GM19397 (cell line): Measurements from ENCODE around the gene MISP.
"Not testable (repeated sequence)": the region's sequence is repeated elsewhere in the genome, so short reads cannot be mapped to it uniquely, and the experiment has no call there.

ENCODE experiments used
- ATAC-seq: cut with Tn5 transposase; IDR thresholded peaks from one replicate; pipeline ENCODE4 v1.9.1; 2021; ENCODE audit warnings: mild to moderate bottlenecking, moderate library complexity; ENCODE audit not compliant: unreplicated experiment

The MISP gene

DNA sequence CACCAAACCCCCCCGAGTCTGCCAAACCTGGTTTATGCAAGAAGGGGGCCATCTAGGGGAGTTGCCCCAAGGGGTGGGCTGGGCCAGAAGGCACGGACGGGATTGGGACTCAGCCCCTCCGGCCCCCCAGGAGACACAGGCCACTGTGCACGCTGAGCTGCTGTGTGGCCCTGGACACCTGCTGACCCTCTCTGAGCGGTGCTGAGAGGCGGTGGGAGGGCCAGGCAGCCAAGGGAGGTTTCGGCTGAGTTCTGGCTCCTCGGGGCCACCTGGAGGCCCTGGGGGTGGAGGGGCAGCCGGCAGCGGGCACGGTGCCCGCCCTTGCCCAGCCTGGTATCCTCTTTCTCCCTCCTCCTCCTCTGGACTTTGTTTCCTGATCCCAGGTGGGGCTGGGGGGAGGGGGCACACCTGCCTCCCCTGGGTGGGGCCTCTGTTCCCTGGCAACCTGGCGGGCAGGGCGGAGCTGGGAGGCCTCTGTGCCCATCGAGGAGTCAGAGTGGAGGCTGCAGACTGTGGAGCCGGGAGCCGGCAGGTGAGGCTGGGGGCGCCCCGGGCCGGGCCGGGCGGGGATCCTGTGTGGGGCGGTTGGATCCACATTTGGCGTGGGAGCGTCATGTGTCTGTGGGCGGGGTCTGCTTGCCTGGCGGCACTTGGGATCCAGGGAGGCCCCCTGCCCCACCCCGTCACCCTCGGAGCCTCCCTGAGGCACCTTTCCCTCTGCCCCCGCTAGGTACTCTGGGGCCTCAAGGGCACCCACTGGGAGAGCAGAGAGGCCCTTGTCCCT lies at the start of gene MISP:
TSS of gene MISP (plus strand) at position 473 of the 784 bp plus-strand sequence. CDS start 5,835 bp downstream, outside the sequence.
- no peak for ATAC-seq

DNA sequence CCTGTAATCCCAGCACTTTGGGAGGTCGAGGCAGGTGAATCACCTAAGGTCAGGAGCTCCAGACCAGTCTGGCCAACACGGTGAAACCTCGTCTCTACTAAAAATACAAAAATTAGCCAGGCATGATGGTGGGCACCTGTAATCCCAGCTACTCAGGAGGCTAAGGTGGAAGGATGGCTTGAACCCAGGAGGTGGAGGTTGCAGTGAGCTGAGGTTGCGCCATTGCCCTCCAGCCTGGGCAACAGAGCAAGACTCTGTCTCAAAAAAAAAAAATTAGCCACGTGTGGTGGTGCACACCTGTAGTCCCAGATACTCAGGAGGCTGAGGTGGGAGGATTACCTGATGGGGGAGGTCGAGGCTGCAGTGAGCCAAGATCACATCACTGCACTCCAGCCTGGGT lies 48.1 kb upstream of the MISP start:
- not testable (repeated sequence) for ATAC-seq

GRCh38 chr19:703329-703650 lies 47.6 kb upstream of the MISP start:
- ATAC-seq, result no peak

GRCh38 chr19:703651-704446 lies 47.1 kb upstream of the MISP start:
- ATAC-seq, result no peak

- ATAC-seq, result no peak
Measured at GRCh38 chr19:704447-704741, 46.5 kb upstream of the MISP start.

- ATAC-seq, result no peak
Measured at GRCh38 chr19:708154-709143, 42.5 kb upstream of the MISP start, which contains the start of gene PALM. TSS of gene PALM (plus strand) at chr19:708935. CDS start at chr19:709147, 212 bp downstream.

DNA sequence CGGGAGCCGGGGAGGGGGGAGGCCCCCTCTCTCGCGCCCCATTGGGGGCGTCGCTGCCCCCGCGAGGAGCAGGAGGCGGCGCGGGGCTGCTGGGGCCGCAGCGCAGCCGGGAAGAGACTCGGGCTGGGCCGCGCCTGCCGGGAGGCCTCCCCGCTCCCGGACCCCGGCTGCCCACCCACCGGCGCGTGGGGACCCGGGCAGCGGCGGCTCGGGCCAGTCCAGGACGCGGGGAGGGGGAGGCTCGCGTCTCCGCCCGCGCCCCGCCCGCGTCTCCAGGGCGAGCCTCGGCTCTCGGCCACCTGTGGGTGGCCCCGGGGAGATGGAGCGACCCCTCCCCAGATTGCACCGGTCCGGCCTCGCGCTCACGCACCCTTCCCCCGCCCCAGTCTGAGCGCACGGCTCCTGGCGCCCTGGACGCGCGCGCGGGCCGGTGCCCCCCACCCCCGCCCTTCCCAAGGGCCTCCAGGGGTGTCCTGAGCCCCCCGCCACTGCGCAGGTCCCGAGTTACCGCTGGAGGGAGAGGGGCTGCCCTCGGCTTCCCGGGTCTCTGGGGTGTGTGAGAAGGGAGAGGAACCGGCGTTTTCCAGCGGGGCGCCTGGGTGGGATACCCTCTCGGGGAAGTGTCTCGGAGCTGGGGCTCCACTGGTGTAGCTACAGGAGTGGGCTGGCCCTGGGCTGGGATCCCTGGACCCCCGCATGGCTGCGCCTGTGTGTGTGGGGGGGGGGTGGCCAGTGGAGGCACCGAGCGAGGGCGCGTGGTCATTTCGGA lies 41.5 kb upstream of the MISP start:
- ATAC-seq, result no peak

DNA sequence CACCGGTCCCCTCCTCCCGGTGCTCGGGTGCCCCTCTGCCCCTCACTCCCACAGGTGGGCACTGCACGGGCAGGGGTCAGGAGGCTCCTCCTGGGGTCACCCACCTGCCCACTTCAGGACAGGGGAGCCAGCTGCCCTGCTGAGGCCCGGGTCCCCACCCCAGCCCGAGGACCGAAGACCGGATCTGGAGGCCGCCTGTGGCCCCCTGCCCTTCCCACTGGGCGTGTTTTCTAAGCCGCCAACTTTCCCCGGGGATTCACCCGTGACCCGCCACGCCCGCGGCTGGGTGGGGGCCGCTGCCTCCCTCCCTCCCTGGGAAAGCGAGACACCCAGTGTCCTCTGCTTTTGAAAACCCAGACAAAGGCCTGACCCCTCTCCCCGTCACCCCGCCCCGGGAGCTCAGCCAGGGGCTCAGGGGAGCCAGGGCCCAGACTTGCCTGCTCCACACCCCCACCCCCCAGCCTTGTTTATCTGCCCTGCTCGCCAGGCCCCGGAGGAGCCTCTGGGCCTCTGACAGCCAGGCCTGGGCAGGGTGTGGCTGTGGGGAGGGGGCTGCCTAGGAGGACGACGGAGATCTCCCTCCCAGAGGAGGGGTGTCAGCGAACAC lies 40.8 kb upstream of the MISP start:
- no peak for ATAC-seq

DNA sequence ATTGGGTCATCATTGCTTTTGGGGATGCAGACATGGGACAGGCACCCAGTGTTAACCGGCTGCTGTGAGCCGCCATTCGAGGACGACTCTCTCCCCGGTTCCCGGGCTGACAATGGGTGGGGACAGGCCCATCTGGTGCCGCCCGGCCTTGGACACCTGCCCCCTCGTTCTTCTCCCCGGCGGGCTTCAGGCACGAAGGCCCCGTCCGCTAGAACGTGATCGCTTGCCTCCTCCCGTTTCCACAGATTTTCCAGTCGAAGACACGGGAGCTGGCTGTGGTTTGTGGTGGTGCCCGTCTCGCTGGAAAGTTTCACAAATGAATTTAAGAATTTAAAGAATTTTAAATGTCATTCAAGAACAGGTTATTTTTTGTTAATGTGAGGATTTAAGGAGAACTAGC lies 40.1 kb upstream of the MISP start:
- no peak for ATAC-seq

- no peak for ATAC-seq
Measured at GRCh38 chr19:711254-711653, 39.7 kb upstream of the MISP start.

- no peak for ATAC-seq
Measured at GRCh38 chr19:715347-715746, 35.6 kb upstream of the MISP start.

GRCh38 chr19:718251-718951 lies 32.5 kb upstream of the MISP start:
- no peak for ATAC-seq

GRCh38 chr19:718991-719512 lies 31.9 kb upstream of the MISP start:
- ATAC-seq, result no peak

- ATAC-seq, result no peak
Measured at GRCh38 chr19:719636-720344, 31.1 kb upstream of the MISP start.

DNA sequence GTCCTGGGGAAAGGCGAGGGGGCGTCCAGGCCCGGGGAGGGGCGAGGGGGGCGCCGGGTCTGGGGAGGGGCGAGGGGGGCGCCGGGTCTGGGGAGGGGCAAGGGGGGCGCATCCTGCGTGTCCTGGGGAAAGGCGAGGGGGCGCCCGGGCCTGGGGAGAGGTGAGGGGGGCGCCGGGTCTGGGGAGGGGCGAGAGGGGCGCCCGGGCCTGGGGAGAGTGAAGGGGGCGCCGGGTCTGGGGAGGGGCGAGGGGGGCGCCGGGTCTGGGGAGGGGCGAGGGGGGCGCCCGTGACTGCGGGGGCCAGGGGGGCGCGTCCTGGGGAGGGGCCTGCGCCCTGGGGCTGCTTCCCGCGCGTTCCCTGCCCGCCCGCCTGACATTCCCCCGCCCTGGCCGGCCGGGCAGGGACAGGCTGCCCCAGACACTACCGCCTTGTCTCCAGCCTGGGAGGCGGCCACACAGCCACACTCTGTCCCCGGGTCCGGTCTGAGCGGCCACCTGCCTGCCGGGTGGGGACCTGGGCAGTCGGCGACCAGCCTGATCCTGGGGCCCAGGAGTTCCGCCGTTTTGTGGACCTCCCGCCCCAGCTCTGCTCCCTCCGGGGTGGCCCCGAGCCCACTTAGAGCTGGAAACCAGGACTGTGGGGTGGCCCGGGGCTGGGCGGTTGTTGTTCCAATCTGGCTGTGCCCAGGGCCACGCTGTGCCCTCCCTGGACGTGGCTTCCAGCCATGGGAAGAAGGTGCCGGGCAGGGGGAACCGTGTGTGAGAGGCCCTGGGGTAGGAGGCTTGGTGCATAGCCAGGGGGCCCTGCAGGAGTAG lies 30.4 kb upstream of the MISP start:
- ATAC-seq, result no peak

- ATAC-seq, result no peak
Measured at GRCh38 chr19:722553-723101, 28.3 kb upstream of the MISP start.

DNA sequence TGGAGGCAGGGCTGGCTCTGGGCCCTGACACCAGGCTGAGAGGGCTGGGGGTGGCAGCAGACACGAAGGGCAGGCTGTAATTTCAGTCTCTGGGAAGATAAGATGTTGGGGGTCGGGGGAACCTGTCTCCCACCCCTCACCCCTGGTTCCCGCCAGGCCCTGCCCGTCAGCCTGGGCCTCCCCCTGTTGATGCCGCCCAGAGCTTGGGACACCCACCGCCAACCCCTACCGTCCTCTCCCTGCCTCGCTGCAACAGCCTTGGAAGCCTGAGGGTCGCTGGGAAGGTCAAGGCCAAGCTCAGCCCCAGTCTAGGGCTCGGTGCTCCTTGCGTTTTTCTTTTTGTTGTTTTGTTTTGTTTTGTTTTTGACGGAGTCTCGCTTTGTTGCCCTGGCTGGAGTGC lies 27.7 kb upstream of the MISP start:
- no peak for ATAC-seq
